Measurements from ENCODE around the gene ZNF678. TPM values are rescaled to one million over a fixed set of nuclear protein-coding genes. Genes with fewer than 3 reads are reported as not detected.

The ZNF678 gene
- total RNA-seq: 7.5 and 8.3 TPM in 2 replicates

DNA sequence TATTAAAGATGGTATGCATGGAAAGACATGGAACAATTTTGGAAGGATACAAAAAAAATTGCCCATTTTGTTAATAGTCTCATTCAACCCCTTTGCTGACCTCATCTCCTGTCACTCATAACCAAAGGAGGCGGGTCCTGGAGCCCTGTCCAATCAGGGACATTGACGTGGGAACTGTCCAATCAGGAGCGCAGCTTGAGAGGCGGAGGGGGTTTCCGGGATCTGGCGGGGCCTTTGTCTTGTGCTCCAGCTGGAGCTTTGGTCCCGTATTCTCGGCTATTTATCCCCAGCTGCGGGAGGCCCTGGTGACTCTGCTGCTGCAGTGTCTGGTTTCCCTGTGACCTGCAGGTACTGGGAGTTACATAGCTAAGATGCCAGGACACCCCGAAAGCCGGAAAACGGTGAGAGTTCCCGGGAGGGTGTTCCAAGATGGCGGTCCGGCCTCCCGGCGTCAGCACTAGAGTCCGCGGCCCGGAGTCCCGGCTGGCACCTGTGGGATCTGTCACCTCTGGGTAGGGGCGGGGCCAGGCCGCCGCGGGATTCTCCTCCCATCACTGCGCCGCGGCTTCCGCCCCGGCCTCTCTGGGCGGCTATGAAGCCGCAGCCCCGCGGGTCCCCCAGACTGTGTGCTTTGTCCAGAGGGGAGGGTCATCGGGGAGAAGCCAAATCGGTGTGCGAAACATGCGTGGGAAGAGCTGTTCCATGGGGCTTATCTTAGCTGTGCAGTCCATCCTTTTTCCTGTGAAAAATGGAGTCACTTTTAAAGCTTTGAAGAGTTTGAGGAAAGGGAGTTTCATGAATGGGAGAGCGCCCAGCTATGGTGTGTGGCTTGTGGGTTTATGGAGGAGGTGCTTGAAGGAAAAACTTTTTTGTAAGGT, at the start of gene ZNF678:
Gene ZNF678 (plus strand): TSS at position 233 of the 878 bp plus-strand sequence. CDS start 87,436 bp downstream, outside the sequence.

Other genes with a start within 250 kb of the ZNF678 start
- 66.0 and 74.0 TPM in 2 replicates for gene CDC42BPA, start 245.1 kb upstream of the ZNF678 start, total RNA-seq
- gene JMJD4, start 171.7 kb downstream of the ZNF678 start, total RNA-seq: 42.4 and 54.9 TPM in 2 replicates
- gene SNAP47, start 171.9 kb downstream of the ZNF678 start, total RNA-seq: 55.0 and 62.0 TPM in 2 replicates